Tibial nerve (tissue), 4 donors: Measurements from ENCODE around the gene KMT2E. TPM values are rescaled to one million over a fixed set of nuclear protein-coding genes. Genes with fewer than 3 reads are reported as not detected.

Experiments used
- DNase-seq, 2 donors: peaks; one replicate each; pipeline ENCODE4 v3.0.0-alpha.2; 2019; ENCODE audit warnings: low spot score in 2 of 2
- H3K27ac ChIP-seq, 4 donors: fragments of 200-600 bp; sonication (generic) in 3 of 4; one replicate each; pipeline ENCODE4 v1.5.1; 2017 to 2019; ENCODE audit warnings: mild to moderate bottlenecking in 1 of 4
- H3K27me3 ChIP-seq, 2 donors: fragments of 200-600 bp; sonication (generic) in 1 of 2; one replicate each; pipeline versions ENCODE4 v1.5.1 to v1.6.0; 2017 to 2019
- H3K36me3 ChIP-seq, 3 donors: fragments of 200-600 bp; sonication (generic); one replicate each; pipeline ENCODE4 v1.5.1; 2018 to 2019
- H3K4me1 ChIP-seq, 4 donors: fragments of 200-600 bp; sonication (generic) in 3 of 4; one replicate each; pipeline ENCODE4 v1.5.1; 2017 to 2019
- H3K4me3 ChIP-seq, 4 donors: fragments of 200-600 bp; sonication (generic) in 3 of 4; one replicate each; pipeline ENCODE4 v1.5.1; 2017 to 2019; ENCODE audit warnings: mild to moderate bottlenecking in 1 of 4, moderate library complexity in 1 of 4
- H3K9me3 ChIP-seq, 4 donors: fragments of 200-600 bp; sonication (generic) in 3 of 4; one replicate each; pipeline ENCODE4 v1.5.1; 2017 to 2019
- EP300 ChIP-seq, 2 donors: sonication (generic); formaldehyde crosslinking; IDR thresholded peaks; one replicate each; pipeline ENCODE4 v1.6.1; 2017; ENCODE audit warnings: antibody characterized with exemption in 2 of 2, mild to moderate bottlenecking in 1 of 2
- POLR2A ChIP-seq, 2 donors: fragments of 450-650 bp; IDR thresholded peaks; one replicate each; pipeline ENCODE4 v1.6.1; 2017; ENCODE audit warnings: antibody characterized with exemption in 2 of 2, mild to moderate bottlenecking in 2 of 2, moderate library complexity in 2 of 2
- WGBS, 2 donors: methylation state at CpG; one replicate each; pipeline ENCODE4 v1.1.5; 2018; 5-methylcytosine and 5-hydroxymethylcytosine counted together
- total RNA-seq, 4 donors: library from RNA; depleted of rRNA; stranded (reverse); fragments of >200 nt; gene quantifications; one replicate each; pipeline ENCODE4 v1.1.0, GENCODE V29; 2016
- TF ChIP-seq, protein P1 (sequence below), 5 experiments: fragments of 200-600 bp in 3 of 5; fragments of 450-650 bp in 2 of 5; sonication (generic) in 3 of 5; IDR thresholded peaks; one replicate each; pipeline ENCODE4 v1.5.1; 2016 to 2019; ENCODE audit warnings: antibody characterized with exemption in 5 of 5, mild to moderate bottlenecking in 3 of 5, moderate library complexity in 2 of 5

Gene KMT2E
- total RNA-seq, 4 donors from 2014 or later, result 91.4 to 141 (median 132) TPM

DNA sequence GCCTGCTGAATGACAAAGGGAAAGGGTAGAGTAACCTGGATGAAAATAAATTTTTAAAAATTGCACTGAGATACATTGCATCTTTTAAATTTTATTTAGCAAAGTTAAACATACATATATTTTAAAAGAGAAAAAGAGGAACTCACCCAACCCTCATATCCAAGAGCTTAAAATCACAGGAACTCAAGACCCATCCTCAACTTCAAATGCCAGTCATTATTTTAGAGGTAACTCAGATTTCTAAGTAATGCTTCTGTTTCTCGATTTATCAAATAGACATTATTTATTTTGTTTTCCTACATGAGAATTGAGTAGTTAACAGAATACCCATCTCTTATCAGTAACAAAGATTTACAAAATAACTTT, 32.4 kb upstream of the KMT2E start:
- peak overlapping the region in 2 of 4 donors; percentile 98 to 99 for H3K27ac ChIP-seq
- 59 to 62% methylated on average over 1 of the region's 1 CpG for WGBS, 2 donors
- H3K4me3 ChIP-seq, result no peak overlapping the region
- TF ChIP-seq, protein P1, sequence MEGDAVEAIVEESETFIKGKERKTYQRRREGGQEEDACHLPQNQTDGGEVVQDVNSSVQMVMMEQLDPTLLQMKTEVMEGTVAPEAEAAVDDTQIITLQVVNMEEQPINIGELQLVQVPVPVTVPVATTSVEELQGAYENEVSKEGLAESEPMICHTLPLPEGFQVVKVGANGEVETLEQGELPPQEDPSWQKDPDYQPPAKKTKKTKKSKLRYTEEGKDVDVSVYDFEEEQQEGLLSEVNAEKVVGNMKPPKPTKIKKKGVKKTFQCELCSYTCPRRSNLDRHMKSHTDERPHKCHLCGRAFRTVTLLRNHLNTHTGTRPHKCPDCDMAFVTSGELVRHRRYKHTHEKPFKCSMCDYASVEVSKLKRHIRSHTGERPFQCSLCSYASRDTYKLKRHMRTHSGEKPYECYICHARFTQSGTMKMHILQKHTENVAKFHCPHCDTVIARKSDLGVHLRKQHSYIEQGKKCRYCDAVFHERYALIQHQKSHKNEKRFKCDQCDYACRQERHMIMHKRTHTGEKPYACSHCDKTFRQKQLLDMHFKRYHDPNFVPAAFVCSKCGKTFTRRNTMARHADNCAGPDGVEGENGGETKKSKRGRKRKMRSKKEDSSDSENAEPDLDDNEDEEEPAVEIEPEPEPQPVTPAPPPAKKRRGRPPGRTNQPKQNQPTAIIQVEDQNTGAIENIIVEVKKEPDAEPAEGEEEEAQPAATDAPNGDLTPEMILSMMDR (IDR thresholded peaks at IDR 0.05), result no peak
- TF ChIP-seq EP300 (IDR thresholded peaks at IDR 0.05) (no peak), POLR2A (IDR thresholded peaks at IDR 0.05) (no peak)
- no peaks in the 10 kb centered on the region for H3K9me3 ChIP-seq
- no peaks in the 10 kb centered on the region for H3K36me3 ChIP-seq
- peaks cover 0 to 65% (median 60%) of the 10 kb centered on the region in 4 donors for H3K4me1 ChIP-seq
- H3K27me3 ChIP-seq, result no peaks in the 10 kb centered on the region
- DNase-seq, result no peak

DNA sequence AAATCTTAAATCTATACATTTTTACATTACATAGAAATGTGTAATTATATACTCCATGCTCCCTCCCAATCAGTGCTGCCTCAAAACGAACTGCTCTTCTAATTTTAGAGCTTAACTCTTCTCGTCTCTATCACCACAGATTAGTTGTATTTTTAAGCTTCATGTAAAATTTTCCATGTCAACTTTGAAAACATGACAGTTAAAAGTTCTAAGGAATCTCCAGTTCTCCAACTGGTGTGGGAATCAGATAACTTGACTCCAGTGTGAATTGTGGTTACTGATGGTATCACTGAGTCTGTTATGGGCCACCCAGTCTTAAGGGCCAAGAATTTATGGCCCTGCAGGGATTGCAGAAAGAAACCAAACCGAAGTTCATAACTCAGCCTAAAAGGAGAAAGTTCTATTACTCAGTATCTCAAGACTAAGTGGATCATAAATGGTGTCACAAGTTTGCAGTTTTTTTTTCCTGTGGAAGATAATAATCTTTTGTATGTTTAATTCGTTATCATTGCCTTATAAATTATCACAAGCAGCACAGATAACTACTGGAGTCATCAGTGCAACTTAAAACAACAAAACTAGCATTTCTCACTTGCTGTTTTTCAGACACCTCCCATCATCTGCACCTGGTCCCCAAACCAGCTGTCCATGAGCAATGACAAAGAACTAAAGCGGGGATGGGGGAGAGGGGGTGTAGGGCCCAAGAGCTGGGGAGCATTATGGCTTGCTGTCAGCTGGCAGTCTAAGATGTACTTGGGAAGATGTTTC, 31.5 kb upstream of the KMT2E start:
- peak overlapping the region in 3 of 4 donors; percentile 64 to 74 (median 65) for H3K4me3 ChIP-seq
- H3K4me1 ChIP-seq, result peaks cover 0 to 58% (median 56%) of the 10 kb centered on the region in 4 donors
- peak in 1 of 2 donors; percentile 4 for DNase-seq
- H3K27me3 ChIP-seq, result no peaks in the 10 kb centered on the region
- no peaks in the 10 kb centered on the region for H3K9me3 ChIP-seq
- TF ChIP-seq, protein P1 (IDR thresholded peaks at IDR 0.05), result no peak
- TF ChIP-seq EP300 (IDR thresholded peaks at IDR 0.05) (no peak), POLR2A (IDR thresholded peaks at IDR 0.05) (no peak)
- WGBS, 2 donors, result 29 to 34% methylated on average over 5 of the region's 5 CpGs
- no peaks in the 10 kb centered on the region for H3K36me3 ChIP-seq
- peak overlapping the region; percentile 96 to 99 (median 97) for H3K27ac ChIP-seq

DNA sequence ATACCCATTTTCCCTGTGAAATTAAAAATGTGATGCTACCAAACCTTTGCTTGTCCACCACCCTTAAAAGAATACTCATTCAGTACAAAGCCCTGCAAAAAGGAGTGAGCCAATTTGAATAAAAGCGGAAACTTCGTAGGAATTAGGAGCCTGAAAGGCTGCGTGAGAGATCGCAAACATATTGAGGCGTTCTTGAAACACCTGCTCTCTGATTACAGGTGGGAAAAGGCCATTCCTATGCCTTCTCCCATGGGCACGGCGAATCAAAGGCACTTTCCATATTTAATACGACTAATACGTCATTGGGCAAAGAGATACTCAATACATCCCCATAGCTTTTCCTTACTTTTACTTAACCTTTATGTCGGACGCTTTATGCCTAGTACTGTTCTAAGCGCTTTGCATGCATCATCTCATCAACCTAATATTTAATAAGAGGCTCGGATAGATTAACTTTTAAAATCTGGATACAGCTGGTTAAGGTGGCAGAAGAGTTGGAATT, 30.9 kb upstream of the KMT2E start:
- no peak for TF ChIP-seq POLR2A (IDR thresholded peaks at IDR 0.05)
- TF ChIP-seq EP300 (IDR thresholded peaks at IDR 0.05), result no peak
- TF ChIP-seq, protein P1 (IDR thresholded peaks at IDR 0.05), result no peak
- peaks cover 0 to 61% (median 50%) of the 10 kb centered on the region in 4 donors for H3K4me1 ChIP-seq
- no peaks in the 10 kb centered on the region for H3K9me3 ChIP-seq
- DNase-seq, result no peak
- 16 to 25% methylated on average over 13 of the region's 13 CpGs for WGBS, 2 donors
- H3K36me3 ChIP-seq, result no peaks in the 10 kb centered on the region
- peak overlapping the region; percentile 96 to 99 (median 97) for H3K27ac ChIP-seq
- peak overlapping the region; percentile 64 to 74 (median 70) for H3K4me3 ChIP-seq
- H3K27me3 ChIP-seq, result no peaks in the 10 kb centered on the region

DNA sequence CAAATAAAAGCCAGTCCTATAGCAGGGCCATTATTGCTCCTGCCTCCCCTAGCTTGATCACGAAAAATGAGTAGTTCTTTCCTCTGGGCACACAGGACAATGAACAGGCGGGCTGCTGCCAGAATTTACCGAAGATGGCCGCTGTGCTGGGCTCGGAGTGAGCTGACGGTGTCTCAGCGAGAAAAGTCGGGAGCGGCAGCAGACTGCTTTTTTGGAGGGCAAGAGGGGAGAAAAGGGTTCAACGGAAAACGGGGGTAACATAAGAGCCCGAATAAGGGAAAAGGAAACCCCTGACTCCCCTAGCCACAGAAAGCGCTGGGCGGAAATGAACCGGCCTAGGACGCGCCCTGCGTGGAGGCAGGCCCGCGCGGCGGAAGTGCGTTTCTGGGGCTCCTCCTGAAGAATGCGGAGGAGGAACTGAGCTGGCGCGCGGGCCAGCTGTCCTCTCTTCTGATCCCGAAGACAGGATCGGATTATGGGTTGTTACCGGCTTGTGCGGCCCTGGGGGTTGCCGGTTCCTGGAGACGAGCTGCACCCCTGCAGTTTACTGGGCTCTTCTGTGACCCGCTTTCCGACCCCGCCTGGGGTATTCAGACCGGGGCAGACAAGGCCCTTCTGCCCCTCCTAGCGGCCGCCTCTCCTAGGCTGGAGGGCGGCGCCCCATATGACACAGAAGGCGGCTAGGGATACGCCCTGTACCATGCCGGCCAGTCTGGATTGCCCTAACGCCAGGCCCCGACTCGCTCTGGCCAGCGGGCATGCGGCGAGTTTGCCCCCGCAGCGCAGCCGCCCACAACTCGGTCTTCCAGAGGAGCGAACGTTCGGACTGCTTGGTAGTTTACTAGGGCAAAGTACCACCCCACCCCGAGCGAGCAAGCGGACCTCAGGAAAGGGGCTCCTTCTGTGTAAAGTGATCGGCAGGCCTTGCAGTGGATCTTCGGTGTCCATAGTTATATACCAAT, 30.1 kb upstream of the KMT2E start:
- no peaks in the 10 kb centered on the region for H3K36me3 ChIP-seq
- 1% methylated on average over 49 to 61 of the region's 62 CpGs for WGBS, 2 donors
- DNase-seq, result peak; percentile 78 to 84
- H3K27me3 ChIP-seq, result no peaks in the 10 kb centered on the region
- no peaks in the 10 kb centered on the region for H3K9me3 ChIP-seq
- H3K27ac ChIP-seq, result peak overlapping the region; percentile 96 to 99 (median 97)
- peak overlapping the region; percentile 64 to 74 (median 70) for H3K4me3 ChIP-seq
- H3K4me1 ChIP-seq, result peaks cover 0 to 57% (median 46%) of the 10 kb centered on the region in 4 donors
- TF ChIP-seq, protein P1 (IDR thresholded peaks at IDR 0.05), result peak; percentile 42 to 92 (median 64)
- TF ChIP-seq EP300 (IDR thresholded peaks at IDR 0.05) (peak; percentile 79 to 98), POLR2A (IDR thresholded peaks at IDR 0.05) (peak; percentile 66 to 93)
